Measurements from ENCODE around the gene UCHL5.
"Not testable (repeated sequence)": the region's sequence is repeated elsewhere in the genome, so short reads cannot be mapped to it uniquely, and the experiment has no call there.

Gene UCHL5

GRCh38 chr1:193009501-193009900 is 49.7 kb downstream of the UCHL5 start:
- FAIRE-seq, result no peak

GRCh38 chr1:193005785-193006184 is 53.4 kb downstream of the UCHL5 start:
- no peak for FAIRE-seq

GRCh38 chr1:192998536-192998935 is 60.6 kb downstream of the UCHL5 start:
- FAIRE-seq, result no peak

GRCh38 chr1:192994141-192994540 is 65.0 kb downstream of the UCHL5 start:
- no peak for FAIRE-seq

- FAIRE-seq, result no peak
Observed at GRCh38 chr1:192993426-192994085, 65.6 kb downstream of the UCHL5 start.

GRCh38 chr1:192986748-192987334 is 72.3 kb downstream of the UCHL5 start:
- FAIRE-seq, result not testable (repeated sequence)

- FAIRE-seq, result no peak
Observed at GRCh38 chr1:192986110-192986747, 72.9 kb downstream of the UCHL5 start.

GRCh38 chr1:192984080-192984479 is 75.1 kb downstream of the UCHL5 start:
- FAIRE-seq, result no peak

GRCh38 chr1:192983349-192983980 is 75.7 kb downstream of the UCHL5 start:
- FAIRE-seq, result no peak

- no peak for FAIRE-seq
Observed at GRCh38 chr1:192980856-192981255, 78.3 kb downstream of the UCHL5 start.

- FAIRE-seq, result not testable (repeated sequence)
Observed at GRCh38 chr1:192980334-192980733, 78.8 kb downstream of the UCHL5 start.

GRCh38 chr1:192979542-192979941 is 79.6 kb downstream of the UCHL5 start:
- no peak for FAIRE-seq

GRCh38 chr1:192978195-192978710 is 80.9 kb downstream of the UCHL5 start:
- FAIRE-seq, result no peak

GRCh38 chr1:192977089-192977706 is 82.0 kb downstream of the UCHL5 start:
- no peak for FAIRE-seq

GRCh38 chr1:192976576-192976975 is 82.6 kb downstream of the UCHL5 start:
- FAIRE-seq, result no peak

GRCh38 chr1:192974701-192975100 is 84.5 kb downstream of the UCHL5 start:
- FAIRE-seq, result no peak

GRCh38 chr1:192973988-192974387 is 85.2 kb downstream of the UCHL5 start:
- FAIRE-seq, result no peak

GRCh38 chr1:192973202-192973601 is 86.0 kb downstream of the UCHL5 start:
- FAIRE-seq, result peak; percentile 99

GRCh38 chr1:192969091-192969490 is 90.1 kb downstream of the UCHL5 start:
- FAIRE-seq, result no peak

GRCh38 chr1:192968323-192968722 is 90.8 kb downstream of the UCHL5 start:
- no peak for FAIRE-seq

- no peak for FAIRE-seq
Observed at GRCh38 chr1:192967901-192968300, 91.3 kb downstream of the UCHL5 start.

- no peak for FAIRE-seq
Observed at GRCh38 chr1:192967211-192967877, 91.8 kb downstream of the UCHL5 start.
